ENCODE data around the gene LTA. TPM values are rescaled to one million over a fixed set of nuclear protein-coding genes. Genes with fewer than 3 reads are reported as not detected.
"Not testable (repeated sequence)": the region's sequence is repeated elsewhere in the genome, so short reads cannot be mapped to it uniquely, and the experiment has no call there.

Gene LTA
- polyA plus RNA-seq, 3 donors: 0.27 to 0.42 (median 0.30) TPM

- no peak for DNase-seq
Measured at GRCh38 chr6:31586599-31587281, 14.7 kb downstream of the LTA start.

DNA sequence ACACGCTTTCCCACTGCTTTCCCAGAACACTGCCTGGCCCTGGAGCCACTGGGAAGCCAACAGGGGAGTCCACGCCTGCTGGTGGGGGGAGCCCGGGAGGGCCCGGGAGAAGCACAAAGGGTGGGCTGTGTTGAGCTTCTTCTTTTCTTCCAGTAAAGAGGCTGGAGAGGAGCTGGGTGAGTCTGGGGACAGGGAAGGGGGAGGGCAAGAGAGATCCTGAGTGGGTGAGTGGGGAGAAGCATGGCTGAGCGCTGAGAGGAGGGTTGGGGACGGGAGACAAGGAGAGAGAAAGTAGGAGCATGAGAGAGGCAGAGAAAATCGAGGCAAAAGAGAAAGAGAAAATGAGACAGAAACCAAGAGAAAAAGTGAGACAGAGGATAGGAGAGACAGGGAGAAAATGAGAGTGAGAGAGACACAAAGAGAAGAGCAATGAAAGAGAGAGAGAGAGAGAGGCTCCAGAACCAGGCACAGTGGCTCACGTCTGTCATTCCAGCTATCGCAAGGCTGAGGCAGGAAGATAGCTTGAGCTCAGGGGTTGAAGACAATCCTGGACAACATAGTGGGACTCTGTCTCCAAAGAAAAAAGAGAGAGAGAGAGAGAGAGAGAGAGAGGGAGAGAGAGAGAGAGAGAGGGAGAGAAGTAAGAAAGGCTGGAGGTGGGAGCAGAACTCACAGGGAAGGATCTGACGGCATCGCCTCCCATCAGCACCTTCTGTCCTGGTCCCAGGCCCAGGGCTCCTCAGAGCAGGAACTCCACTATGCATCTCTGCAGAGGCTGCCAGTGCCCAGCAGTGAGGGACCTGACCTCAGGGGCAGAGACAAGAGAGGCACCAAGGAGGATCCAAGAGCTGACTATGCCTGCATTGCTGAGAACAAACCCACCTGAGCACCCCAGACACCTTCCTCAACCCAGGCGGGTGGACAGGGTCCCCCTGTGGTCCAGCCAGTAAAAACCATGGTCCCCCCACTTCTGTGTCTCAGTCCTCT, 16.0 kb downstream of the LTA start:
- no peak for DNase-seq

DNA sequence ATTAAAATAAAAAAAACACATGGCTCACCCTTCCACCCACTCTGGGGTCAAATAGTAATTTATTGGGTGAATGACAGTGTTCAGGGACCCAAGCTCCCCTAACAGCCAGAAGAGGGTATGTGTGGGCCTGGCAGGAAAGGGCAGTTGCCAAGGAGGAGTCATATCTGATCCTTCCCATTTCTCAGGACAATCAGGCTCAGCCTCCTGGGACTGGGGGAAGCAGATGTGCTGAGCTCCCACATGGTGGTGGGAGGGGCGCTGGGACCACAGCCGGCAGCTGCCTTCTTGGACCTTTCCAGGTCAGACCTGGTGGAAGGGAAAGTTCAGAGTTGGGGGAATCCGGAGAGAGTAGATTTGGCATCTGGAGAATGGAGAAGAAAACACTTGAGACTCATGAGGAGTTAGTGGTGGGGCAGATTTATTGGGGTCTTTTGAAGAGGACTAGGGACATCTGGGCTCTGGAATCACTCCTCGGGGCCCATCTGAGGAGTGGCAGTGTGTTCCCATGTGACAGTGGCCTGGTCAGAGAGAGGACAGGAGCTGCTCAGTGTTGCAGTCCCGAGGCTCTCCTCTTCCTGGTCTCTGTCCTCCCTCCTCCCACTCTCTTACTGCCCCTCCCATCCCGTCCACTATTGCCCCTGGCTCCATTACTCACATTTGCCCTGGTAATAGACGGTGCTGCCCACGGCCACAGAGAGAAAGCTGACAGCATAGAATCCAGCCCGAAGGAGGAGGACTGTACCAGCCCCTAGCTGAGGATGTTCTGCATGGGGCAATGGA, 17.0 kb downstream of the LTA start:
- DNase-seq: no peak

DNA sequence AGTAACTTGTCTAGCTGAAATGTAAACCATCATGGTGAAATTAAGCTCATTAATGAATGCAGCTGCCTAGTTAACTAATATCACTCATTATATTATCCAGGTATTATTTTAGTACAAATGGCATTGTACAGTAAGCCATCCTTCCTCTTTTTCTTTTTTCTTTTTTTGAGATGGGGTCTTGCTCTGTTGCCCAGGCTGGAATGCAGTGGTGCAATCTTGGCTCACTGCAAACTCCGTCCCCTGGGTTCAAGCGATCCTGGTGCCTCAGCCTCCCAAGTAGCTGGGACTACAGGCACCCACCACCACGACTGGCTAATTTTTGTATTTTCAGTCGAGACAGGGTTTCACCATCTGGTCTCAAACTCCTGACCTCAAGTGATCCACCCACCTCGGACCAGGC, 18.6 kb downstream of the LTA start:
- not testable (repeated sequence) for DNase-seq

DNA sequence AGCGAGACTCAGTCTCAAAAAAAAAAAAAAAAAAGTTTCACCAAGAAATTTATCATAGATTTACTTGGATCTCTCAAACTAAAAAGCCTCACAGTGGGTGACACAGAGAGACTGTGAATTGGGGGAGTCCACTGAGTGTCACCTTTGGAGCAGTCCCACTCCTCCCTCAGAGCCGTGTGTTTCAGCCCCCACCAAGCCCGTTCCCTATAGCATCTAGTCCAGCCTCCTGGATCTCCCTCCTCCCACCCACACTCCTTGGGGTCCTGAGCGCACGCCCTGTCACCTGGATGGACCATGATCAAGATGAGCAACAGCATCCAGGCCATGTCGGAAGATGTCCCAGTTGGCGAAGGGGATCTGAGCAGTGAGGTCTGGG, 20.3 kb downstream of the LTA start:
- DNase-seq: no peak

DNA sequence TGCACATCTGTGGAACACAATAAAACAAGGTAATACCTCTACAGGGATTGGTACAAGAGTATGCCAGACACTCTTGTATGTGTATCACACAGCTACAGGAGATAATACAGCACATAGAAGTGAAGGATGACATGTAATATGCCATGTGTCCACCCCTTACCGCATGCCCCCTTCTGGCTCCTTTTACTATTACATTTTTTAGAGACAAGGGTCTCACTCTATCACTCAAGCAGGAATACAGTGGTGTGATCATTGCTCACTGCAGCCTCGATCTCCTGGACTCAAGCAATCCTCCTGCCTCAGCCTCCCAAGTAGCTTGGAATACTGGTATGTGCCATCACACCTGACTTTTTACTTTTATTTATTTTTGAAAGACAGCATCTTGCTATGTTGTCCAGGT, 24.9 kb downstream of the LTA start:
- DNase-seq: no peak

DNA sequence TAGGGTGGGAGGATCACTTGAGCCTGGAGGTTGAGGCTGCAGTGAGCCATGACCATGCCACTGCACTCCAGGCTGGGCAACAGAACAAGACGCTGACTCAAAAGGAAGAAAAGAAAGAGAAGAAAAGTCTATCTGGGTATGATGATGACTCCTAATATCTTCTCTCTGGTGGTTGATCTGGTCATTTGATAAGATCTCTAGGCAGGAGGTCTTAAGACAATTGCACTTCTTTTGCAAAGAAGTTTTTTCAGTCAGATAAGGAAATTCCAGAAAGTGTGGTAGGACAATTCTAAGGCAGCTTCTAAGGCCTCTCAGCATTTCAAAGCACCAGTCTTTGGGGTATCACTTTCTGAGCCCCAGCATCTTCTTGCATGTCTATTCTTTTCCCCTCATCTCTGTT, 35.2 kb downstream of the LTA start:
- no peak for DNase-seq

- no peak for DNase-seq
Measured at GRCh38 chr6:31609519-31610406, 37.7 kb downstream of the LTA start.

DNA sequence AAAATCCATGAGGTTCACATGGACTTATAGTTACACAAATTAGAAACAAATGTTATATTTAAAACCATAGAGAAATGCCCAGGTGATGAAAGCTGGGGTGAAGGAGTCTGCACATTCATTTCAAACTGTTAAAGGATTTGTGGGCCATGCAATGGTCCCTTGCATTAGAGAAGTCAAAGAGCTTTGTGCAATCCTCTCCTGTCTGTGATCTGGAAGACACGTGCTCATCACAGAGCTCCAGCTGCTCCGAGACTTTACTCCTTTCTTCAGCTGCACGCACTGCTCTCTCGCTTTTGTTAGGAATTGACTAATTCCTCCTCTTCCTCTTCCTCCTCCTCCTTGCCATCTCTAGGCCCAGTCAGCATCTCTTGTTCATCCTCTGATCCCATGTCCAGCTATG, 38.9 kb downstream of the LTA start:
- no peak for DNase-seq

GRCh38 chr6:31614075-31614619, 42.1 kb downstream of the LTA start:
- DNase-seq: no peak

GRCh38 chr6:31614684-31615578, 42.8 kb downstream of the LTA start, which contains the start of gene AIF1:
Gene AIF1 (plus strand): TSS chr6:31615234. CDS start chr6:31615330, 96 bp downstream.
- no peak for DNase-seq

- no peak for DNase-seq
Measured at GRCh38 chr6:31615748-31616147, 43.7 kb downstream of the LTA start.

DNA sequence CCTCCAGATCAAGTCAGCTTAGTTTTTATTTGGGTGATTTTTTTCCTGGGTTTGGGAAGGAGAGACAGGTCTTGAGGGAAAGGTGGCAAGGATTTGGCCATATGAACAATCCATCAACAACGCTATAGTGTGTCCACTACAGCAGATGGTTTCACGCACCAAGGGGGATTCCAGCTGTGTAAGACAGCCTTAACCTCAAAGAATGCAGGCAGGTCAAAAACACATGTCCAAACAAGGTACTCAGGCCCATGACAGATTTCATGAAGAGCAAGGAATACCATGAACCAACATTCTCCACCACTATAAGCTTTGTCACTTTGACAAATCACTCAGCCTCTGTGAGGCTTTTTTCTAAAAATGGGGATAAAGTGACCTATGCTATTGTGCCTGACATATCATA, 44.9 kb downstream of the LTA start:
- no peak for DNase-seq

GRCh38 chr6:31619805-31620585, 47.9 kb downstream of the LTA start:
- peak; percentile 99 for DNase-seq

GRCh38 chr6:31620586-31621319, 48.7 kb downstream of the LTA start, which contains the start of gene PRRC2A:
Gene PRRC2A (plus strand): TSS chr6:31620715. CDS start chr6:31622790, 2,075 bp downstream.
- DNase-seq: peak; percentile 75

DNA sequence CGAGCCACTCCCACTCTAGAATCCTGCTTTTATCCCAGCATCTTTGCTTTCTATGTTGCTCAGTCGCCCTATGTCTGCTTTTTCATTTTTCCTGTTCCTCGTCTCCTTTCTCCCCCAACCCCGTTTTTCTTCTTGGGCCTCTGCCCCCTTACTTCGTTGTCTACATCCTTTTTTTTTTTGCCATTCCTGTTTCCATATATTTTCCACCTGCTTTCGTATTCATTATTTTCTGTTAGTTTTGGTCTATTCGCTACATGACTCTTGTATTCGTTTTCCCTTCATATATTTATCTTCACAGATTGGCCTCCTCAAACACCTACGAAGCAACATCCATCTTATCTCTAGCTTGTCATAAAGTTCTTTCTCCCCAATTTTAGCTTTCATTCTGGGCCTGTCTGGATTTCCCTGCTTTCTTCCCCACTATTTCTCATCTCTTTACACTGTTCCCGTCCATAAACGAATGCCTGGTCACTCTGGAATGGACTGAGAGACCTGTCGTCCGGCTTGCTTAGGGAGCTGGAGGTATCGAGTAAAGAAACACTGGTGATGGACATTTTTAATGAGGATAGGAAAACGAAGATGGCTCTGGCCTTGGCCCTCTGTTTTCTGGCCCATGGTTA, 49.3 kb downstream of the LTA start:
- no peak for DNase-seq

DNA sequence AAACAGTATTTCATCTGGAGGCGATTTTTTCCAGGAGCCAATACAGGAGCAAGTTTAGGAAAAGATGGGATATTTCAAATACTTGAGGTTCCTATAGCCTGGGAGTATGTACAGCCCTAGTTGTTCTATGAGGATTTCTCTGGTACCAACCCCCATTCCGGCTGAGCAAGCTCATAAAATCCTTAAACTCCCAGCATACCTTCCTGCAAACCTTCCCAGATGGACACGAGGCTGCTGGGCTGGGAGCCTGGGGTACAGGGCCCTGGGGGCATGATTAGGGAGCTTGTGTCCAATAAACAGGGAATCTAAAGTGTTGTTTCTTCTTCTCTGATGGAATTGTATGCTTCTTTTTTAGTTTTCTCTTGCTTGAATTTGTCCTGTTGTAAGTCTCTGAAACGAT, 49.9 kb downstream of the LTA start:
- peak; percentile 21 for DNase-seq

DNA sequence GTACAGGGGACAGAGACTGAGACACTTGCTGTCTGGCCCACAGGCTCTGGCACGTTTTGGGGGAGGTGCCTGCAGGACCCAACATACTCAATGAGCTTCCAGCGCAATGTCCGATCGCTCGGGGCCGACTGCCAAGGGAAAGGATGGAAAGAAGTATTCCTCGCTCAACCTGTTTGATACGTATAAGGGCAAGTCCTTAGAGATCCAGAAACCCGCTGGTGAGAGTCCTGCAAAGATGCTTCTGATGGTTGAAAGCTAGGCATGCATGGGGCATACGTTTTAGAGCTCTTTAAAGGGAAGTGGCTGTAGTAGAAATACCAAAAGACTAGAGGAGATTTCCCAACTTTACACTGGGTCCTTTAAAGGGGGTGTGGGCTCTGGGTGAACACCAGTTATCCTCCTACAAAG, 50.6 kb downstream of the LTA start:
- no peak for DNase-seq

All from renal pelvis (tissue), 4 donors.